Spleen (tissue), 11 donors: Measurements from ENCODE around the gene LOXL4. TPM values are rescaled to one million over a fixed set of nuclear protein-coding genes. Genes with fewer than 3 reads are reported as not detected.
A peak's percentile ranks its signal among the peaks of the same experiment; 100 is the strongest.

Source experiments
- DNase-seq: peaks from one replicate; pipeline ENCODE4 v3.0.0-alpha.2; 2020
- H3K27ac ChIP-seq, 8 donors: fragments of 200-600 bp; sonication (generic) in 7 of 8; 1 replicate in 4 of 8; 2 replicates in 4 of 8; pipeline versions ENCODE4 v1.5.0 to v1.8.0; 2016 to 2021; ENCODE audit warnings: inconsistent platforms in 4 of 8, mild to moderate bottlenecking in 4 of 8, moderate library complexity in 1 of 8
- H3K27me3 ChIP-seq, 7 donors: fragments of 200-600 bp; sonication (generic) in 6 of 7; replicated peaks in 1 of 7; 1 replicate in 4 of 7; 2 replicates in 3 of 7; pipeline versions ENCODE4 v1.5.0 to v1.8.0; 2016 to 2021; ENCODE audit warnings: inconsistent platforms in 3 of 7, mild to moderate bottlenecking in 1 of 7
- H3K36me3 ChIP-seq, 6 donors: fragments of 200-600 bp; sonication (generic) in 5 of 6; 1 replicate in 4 of 6; 2 replicates in 2 of 6; pipeline versions ENCODE4 v1.5.0 to v1.8.0; 2016 to 2021; ENCODE audit warnings: inconsistent platforms in 2 of 6
- H3K4me1 ChIP-seq, 6 donors: fragments of 200-600 bp; sonication (generic) in 5 of 6; 1 replicate in 3 of 6; 2 replicates in 3 of 6; pipeline versions ENCODE4 v1.5.0 to v1.8.0; 2016 to 2021; ENCODE audit warnings: inconsistent platforms in 3 of 6
- H3K4me3 ChIP-seq, 8 donors: fragments of 200-600 bp; sonication (generic) in 7 of 8; 1 replicate in 4 of 8; 2 replicates in 4 of 8; pipeline versions ENCODE4 v1.5.0 to v1.8.0; 2016 to 2021; ENCODE audit warnings: inconsistent platforms in 4 of 8, mild to moderate bottlenecking in 4 of 8, moderate library complexity in 2 of 8
- H3K9me3 ChIP-seq, 8 donors: fragments of 200-600 bp; sonication (generic) in 7 of 8; 1 replicate in 4 of 8; 2 replicates in 4 of 8; pipeline versions ENCODE4 v1.5.0 to v1.8.0; 2016 to 2021; ENCODE audit warnings: inconsistent platforms in 4 of 8
- POLR2A ChIP-seq, 3 donors: fragments of 450-650 bp; IDR thresholded peaks; one replicate each; pipeline ENCODE4 v1.5.1; 2017; ENCODE audit warnings: antibody characterized with exemption in 3 of 3, mild to moderate bottlenecking in 1 of 3
- POLR2AphosphoS5 ChIP-seq, 3 donors: sonication (generic); formaldehyde crosslinking; IDR thresholded peaks; one replicate each; pipeline ENCODE4 v1.5.1; 2017; ENCODE audit warnings: antibody characterized with exemption in 3 of 3
- WGBS, 5 donors: extraction: QIAGEN DNeasy Blood & Tissue Kit in 3 of 5; methylation state at CpG; one replicate each; pipeline versions ENCODE4 v1.1.5 to v1.1.7; 2013 to 2018; 5-methylcytosine and 5-hydroxymethylcytosine counted together
- intact Hi-C: fragments of 100-400 bp; cut with DNase I; formaldehyde crosslinking; loops from one replicate; pipeline ENCODE4 v1.15.0; 2023; ENCODE audit warnings: low total_unique reads
- polyA plus RNA-seq, 3 donors: library from polyadenylated mRNA; stranded (reverse); fragments of 200-250 nt; gene quantifications; one replicate each; pipeline ENCODE4 v1.2.1, GENCODE V29; 2013
- total RNA-seq, 7 donors: library from RNA; depleted of rRNA in 3 of 7; stranded (reverse); fragments of >200 nt in 3 of 7; fragmentation: NEBNext Ultra II Directional in 4 of 7; extraction: Animal tissue kit (Norgen Biotek cat#: 25700) in 4 of 7; gene quantifications; one replicate each; pipeline versions ENCODE4 v1.1.0 to v1.2.1, GENCODE V29; 2016 to 2021
- TF ChIP-seq, protein P1 (sequence below), 11 experiments: fragments of 200-600 bp in 7 of 11; fragments of 450-650 bp in 4 of 11; sonication (generic) in 4 of 11; IDR thresholded peaks in 8 of 11; conservative IDR thresholded peaks in 3 of 11; 1 replicate in 7 of 11; 2 replicates in 4 of 11; pipeline versions ENCODE4 v1.4.0 to v1.8.0; 2016 to 2021; ENCODE audit warnings: antibody characterized with exemption in 11 of 11, inconsistent platforms in 4 of 11, mild to moderate bottlenecking in 1 of 11
- donor health status: healthy with polysubstance abuse.
- donor health status: DM: no; HTN: no; CAD: no; lungs with moderate emphysema.
- donor health status: DM: no; HTN: no; CAD: no.
- donor health status: Bipolar disorder and iron deficiency.
- donor health status: healthy.
- donor health status: DM: no; HTN: no; CAD: no.
- donor health status: DM: yes; HTN: yes; CAD: no.

Gene LOXL4
- total and polyA plus RNA-seq, 10 donors, result 0.39 to 6.1 (median 1.7) TPM

DNA sequence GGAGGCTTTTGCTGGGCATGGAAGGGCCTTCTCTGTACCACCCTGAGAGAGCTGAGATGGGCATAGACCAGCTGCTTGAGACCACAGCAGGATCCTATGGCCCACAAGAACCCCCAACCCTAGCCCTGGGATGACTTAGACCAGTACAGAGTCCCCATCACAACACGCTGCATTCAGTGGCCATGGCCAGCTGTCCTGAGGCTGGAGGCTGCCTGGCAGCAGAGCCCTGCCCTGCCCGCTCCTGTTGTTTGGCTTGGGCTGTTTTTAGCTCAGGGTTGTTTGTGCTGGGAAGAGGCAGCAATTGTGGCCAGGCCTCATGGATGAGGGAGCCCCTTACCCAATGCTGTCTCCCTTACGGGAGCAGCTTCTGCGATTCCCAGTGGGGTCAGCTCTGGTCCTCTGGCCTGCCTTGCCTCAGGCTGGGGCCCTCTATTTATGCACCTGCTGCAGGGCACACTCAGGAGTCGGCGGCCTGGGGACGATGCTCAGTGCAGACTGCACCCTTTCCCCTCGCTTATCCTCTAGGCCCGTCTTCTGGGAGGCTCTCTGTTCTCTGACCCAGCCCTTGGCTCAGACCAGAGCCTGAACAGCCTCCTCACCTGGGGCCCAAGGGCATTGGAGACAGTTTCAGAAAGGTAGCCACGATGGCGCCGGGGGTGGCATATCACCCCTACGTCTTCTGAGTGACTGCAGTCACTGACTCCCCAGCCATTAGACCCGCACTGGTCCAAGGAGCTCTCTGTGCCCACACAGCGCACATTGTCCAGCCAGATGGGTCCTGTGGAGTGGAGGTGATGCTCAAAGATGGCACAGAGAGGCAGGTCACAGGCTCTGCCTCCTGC lies 6.3 kb downstream of the LOXL4 start:
- DNase-seq, result peak; percentile 62
- H3K9me3 ChIP-seq, result no peaks in the 10 kb centered on the region

DNA sequence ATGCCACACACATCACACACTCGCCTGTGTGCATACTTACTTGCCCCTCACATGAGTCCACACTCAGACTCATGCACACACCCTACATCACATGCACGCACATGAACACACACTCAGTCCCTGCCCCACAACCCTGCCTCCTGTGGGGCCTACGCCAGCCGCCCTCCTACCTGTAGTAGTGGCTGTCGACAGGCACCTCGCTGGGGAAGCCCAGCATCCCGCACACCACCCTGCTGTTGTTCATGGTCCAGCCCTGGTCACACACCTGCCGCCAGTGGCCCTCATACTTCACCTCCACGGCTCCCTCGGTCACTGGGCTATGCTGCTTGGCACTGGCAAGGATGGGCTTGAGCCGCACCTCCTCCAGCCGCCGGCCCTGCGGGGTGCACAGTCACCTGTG lies 7.2 kb downstream of the LOXL4 start:
- Histone ChIP-seq H3K27me3 (peaks cover 0 to under 1% (median 0%) of the 10 kb centered on the region in 7 donors), H3K36me3 (peaks cover 0 to 30% (median 0%) of the 10 kb centered on the region in 6 donors), H3K9me3 (no peaks in the 10 kb centered on the region), H3K4me1 (peaks cover 0 to 11% (median 3%) of the 10 kb centered on the region in 6 donors), H3K4me3 (no peak overlapping the region), H3K27ac (no peak overlapping the region)
- DNase-seq, result peak; percentile 70
- intact Hi-C loops, result no loop called here
- WGBS, 5 donors, result 93 to 98% (median 95%) methylated on average over 13 to 14 of the region's 14 CpGs
- TF ChIP-seq POLR2AphosphoS5 (IDR thresholded peaks at IDR 0.05) (peak in 1 of 3 donors; percentile 45), POLR2A (IDR thresholded peaks at IDR 0.05) (no peak)

More for the DNA sequence above, 6.3 kb downstream of the LOXL4 start:
- no peak overlapping the region for H3K4me3 ChIP-seq
- TF ChIP-seq POLR2A (IDR thresholded peaks at IDR 0.05) (no peak), POLR2AphosphoS5 (IDR thresholded peaks at IDR 0.05) (no peak)
- TF ChIP-seq, protein P1, sequence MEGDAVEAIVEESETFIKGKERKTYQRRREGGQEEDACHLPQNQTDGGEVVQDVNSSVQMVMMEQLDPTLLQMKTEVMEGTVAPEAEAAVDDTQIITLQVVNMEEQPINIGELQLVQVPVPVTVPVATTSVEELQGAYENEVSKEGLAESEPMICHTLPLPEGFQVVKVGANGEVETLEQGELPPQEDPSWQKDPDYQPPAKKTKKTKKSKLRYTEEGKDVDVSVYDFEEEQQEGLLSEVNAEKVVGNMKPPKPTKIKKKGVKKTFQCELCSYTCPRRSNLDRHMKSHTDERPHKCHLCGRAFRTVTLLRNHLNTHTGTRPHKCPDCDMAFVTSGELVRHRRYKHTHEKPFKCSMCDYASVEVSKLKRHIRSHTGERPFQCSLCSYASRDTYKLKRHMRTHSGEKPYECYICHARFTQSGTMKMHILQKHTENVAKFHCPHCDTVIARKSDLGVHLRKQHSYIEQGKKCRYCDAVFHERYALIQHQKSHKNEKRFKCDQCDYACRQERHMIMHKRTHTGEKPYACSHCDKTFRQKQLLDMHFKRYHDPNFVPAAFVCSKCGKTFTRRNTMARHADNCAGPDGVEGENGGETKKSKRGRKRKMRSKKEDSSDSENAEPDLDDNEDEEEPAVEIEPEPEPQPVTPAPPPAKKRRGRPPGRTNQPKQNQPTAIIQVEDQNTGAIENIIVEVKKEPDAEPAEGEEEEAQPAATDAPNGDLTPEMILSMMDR (IDR thresholded peaks at IDR 0.05 in 8 of 11, conservative IDR thresholded peaks at IDR 0.05 in 3 of 11), result no peak
- peaks cover 0 to 10% (median 0%) of the 10 kb centered on the region in 7 donors for H3K27me3 ChIP-seq
- intact Hi-C loops, result no loop called here
- H3K4me1 ChIP-seq, result peaks cover 0 to 11% (median 3%) of the 10 kb centered on the region in 6 donors
- no peak overlapping the region for H3K27ac ChIP-seq
- peaks cover 0 to 23% (median 0%) of the 10 kb centered on the region in 6 donors for H3K36me3 ChIP-seq
- 84 to 91% (median 86%) methylated on average over 14 to 15 of the region's 15 CpGs for WGBS, 5 donors

DNA sequence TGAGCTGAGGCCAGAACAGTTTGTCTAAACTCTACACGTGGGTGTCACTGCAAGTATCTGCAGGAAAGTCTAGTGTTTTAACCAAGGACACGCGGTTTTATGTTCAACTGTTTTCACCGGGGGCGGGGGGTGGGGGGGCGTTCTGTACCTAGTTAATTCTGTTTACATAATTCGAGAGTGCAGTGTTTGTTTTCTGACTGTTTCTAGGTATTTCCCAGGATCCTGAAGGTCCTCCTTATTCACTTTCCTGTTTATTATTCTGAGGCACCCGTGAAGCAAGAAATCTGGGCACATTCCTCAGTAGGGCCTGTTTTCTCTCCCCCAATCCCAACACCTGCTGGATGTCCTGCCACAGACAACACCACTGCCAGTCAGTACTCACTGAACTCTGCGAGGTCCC lies 7.6 kb downstream of the LOXL4 start:
- TF ChIP-seq, protein P1 (IDR thresholded peaks at IDR 0.05 in 8 of 11, conservative IDR thresholded peaks at IDR 0.05 in 3 of 11), result no peak
- no peak for TF ChIP-seq POLR2A (IDR thresholded peaks at IDR 0.05)
- TF ChIP-seq POLR2AphosphoS5 (IDR thresholded peaks at IDR 0.05), result no peak
- Histone ChIP-seq H3K4me1 (peaks cover 0 to 14% (median 3%) of the 10 kb centered on the region in 6 donors), H3K27me3 (no peaks in the 10 kb centered on the region), H3K4me3 (no peak overlapping the region), H3K36me3 (peaks cover 0 to 34% (median 0%) of the 10 kb centered on the region in 6 donors), H3K27ac (peak overlapping the region in 1 of 8 donors; percentile 50), H3K9me3 (no peaks in the 10 kb centered on the region)
- 60 to 79% (median 73%) methylated on average over 9 of the region's 9 CpGs for WGBS, 5 donors
- intact Hi-C loops, result no loop called here
- DNase-seq, result no peak

DNA sequence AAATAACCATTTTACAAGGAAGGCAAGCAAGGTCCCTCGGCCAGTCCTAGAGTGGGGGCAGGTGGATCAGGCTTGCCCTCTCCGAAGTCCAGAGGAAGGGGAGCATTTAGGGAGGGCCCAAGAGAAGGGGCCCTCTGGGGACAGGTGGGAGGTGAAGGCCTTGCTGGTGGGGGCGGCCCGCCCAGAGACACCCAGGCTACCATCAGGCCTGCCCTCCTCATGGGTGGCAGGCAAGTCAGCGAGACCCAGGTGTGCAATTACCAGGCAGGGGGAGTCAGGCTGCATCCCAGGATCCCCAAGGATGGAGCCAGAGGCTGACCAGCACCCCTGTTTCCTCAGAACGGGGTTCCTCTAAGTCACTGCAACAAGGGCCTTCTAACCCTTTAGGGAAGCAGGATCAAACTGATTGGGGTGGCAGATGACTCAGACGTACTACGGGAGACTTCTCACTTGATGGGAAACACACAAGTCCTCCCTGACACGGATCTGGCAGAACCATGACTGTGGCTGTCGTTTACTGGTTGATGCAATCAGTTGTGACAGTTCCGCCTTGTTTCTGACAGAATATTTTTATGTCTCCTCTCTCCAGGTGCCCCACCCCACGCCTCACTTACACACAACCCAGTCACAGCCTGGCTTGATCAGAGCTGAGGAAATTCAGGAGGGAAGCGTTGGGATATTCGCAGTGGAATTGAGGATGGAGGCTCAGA lies 8.2 kb downstream of the LOXL4 start:
- Histone ChIP-seq H3K4me3 (no peak overlapping the region), H3K9me3 (no peaks in the 10 kb centered on the region), H3K27ac (peak overlapping the region in 3 of 8 donors; percentile 34 to 60 (median 50)), H3K36me3 (peaks cover 0 to 38% (median 0%) of the 10 kb centered on the region in 6 donors), H3K27me3 (no peaks in the 10 kb centered on the region), H3K4me1 (peaks cover 0 to 15% (median 3%) of the 10 kb centered on the region in 6 donors)
- intact Hi-C loops, result no loop called here
- TF ChIP-seq, protein P1 (IDR thresholded peaks at IDR 0.05 in 8 of 11, conservative IDR thresholded peaks at IDR 0.05 in 3 of 11), result no peak
- peak in 1 of 3 donors; percentile 15 for TF ChIP-seq POLR2AphosphoS5 (IDR thresholded peaks at IDR 0.05)
- WGBS, 5 donors, result 67 to 83% (median 75%) methylated on average over 13 to 14 of the region's 14 CpGs
- peak; percentile 72 for DNase-seq
